Raji (cell line): Measurements from ENCODE around the gene SAE1.

ENCODE experiments used
- POLR2A ChIP-seq: IDR thresholded peaks from 2 replicates; pipeline ENCODE4 v1.6.1; 2011; ENCODE audit warnings: low read depth, low read length, control low read depth; ENCODE audit not compliant: insufficient read depth

SAE1 gene

DNA sequence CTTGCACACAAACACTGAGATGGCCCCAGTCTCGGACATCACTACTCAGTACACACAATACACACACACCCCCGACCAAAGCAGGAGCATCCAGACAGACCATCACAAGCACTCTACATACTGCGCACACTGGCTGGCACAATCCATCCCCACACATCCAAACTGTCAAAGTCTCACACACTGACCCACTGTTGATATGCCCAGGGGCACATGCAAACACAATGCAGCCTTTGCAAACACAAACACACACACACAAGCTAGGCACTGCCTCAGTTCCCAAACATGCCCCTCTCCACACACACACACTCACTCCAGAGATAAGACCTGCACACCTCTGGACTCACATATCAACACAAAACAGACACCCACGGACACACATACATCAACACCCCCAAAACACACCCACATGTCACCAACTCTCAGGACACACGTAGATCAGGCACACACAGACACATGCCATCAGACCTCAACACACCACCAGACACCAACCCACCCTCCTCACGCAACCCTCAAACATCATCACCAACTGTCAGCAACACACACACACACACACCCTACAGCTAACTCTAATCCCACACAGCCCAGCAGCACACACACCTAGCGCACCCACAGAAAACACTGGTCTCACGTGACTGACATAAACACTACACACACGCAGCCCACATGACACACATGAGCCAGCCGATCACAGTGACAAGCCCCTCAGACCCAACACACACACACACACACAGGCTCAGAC lies 98.5 kb downstream of the SAE1 start:
- TF ChIP-seq POLR2A, result no peak; the same call in 1 of the 2 replicates

DNA sequence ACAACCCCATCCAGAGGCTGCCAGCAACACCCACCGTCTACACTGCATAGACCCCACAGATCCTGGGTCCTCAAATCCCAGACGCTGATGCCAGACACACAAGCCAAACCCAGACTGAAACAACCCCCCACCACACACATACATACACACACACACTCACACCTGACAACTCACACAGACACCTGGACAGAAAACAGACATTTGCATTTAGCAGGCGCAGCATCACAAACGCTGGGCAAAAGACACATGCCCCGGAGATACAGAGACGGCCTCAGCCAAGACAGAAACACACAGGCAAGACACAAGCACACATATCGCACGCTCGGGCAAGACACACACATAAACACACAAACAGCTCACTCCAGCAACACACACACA lies 99.0 kb downstream of the SAE1 start:
- TF ChIP-seq POLR2A, result peak; percentile 46

- no peak for TF ChIP-seq POLR2A
Observed at GRCh38 chr19:47230054-47230920, 99.7 kb downstream of the SAE1 start.

GRCh38 chr19:47230921-47231214 lies 100.2 kb downstream of the SAE1 start, which contains the start of gene BBC3:
TSS of gene BBC3 (minus strand) at chr19:47231199. CDS start at chr19:47228431, 2,768 bp downstream.
- TF ChIP-seq POLR2A, result peak; percentile 57; the same call in 1 of the 2 replicates

- TF ChIP-seq POLR2A, result peak; percentile 25
Observed at GRCh38 chr19:47231215-47232054, 100.8 kb downstream of the SAE1 start.

DNA sequence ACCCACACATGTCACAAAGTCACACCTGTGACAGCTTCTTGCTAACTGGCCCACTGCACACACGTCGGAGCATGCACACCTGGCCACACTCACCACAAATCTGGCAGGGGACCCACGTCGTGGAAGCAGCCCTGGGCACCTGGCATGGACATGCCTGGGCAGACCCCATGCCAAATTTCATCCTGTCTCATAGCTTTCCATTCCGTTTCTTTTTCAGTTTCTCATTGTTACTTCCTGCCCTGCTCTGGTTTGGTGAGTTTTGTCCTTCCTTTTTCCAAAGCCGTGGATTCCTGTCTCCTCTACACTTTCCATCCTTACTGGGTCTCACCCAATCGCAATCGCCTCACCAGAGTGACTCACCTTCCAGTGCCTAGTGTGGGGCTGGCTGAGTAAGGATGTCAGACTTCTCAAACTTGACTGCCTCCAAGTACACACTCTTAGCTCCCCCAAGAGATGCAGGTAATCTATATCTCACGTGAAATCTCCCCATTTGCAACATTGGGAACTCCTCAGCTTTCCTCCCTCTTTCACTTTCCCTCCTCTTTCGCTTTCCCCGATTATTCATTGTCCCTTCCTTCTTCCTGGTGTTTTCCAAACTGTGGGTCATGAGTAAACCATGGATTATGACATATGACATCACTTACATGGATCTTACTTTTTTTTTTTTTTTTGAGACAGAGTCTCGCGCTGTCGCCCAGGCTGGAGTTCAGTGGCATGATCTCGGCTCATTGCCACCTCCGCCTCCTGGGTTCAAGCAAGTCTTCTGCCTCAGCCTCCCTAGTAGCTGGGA lies 102.0 kb downstream of the SAE1 start:
- TF ChIP-seq POLR2A, result no peak

DNA sequence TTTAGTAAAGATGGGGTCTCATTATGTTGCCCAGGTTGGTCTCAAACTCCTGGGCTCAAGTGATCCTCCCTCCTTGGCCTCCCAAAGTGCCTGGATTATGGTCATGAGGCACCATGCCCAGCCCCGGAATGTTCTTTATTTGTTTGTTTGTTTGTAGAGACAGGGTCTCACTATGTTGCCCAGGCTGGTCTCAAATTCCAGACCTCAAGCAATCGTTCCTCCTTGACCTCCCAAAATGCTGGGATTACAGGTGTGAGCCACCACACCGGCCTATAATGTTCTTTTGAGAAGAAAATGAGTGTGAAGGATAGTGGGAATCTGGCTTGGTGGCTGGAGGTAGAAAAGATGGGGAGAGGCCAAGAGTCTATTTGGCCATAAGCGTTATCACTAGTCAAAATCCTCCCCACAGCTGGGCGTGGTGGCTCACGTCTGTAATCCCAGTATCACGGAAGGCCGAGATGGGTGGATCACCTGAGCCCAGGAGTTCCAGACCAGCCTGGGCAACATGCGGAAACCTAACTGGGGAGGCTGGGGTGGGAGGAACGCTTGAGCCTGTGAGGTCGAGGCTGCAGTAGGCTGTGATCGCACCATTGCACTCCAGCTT lies 105.5 kb downstream of the SAE1 start:
- TF ChIP-seq POLR2A, result no peak

- no peak for TF ChIP-seq POLR2A
Observed at GRCh38 chr19:47239152-47239551, 108.5 kb downstream of the SAE1 start.

DNA sequence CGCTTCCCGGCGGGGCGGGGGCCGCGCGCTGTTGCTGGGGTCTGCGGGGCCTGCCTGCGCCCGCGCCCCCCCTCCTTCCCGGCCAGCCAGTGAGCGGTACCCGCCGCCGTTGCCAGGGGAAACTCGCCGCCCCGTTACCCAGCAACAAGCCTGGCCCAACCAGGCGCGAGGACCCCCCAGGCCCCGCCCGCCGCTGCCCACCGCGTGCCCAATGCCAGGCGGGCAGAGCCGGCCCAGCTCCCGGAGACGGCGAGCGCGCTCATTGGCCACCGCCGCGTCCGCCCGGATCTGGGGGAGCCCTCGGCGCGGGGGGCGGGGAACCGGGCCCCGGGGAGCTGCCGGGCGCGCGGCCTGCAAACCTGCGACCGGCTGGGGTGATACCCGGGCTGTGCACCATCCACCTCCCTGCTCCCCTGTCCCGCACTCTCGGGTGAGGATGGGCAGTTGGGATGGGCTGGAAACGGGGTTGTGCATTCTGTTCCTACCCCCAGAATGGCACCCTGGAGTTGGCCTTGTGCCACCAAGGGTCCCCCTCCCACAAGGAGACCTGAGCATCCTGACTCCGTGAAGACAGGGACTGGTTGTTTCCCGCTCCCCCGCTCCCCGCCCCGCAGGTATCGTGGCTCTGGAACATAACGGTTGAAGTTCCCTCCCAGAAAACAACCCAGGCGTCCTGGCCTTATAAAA lies 109.1 kb downstream of the SAE1 start:
- 0 out of 2 replicates have a peak, but pooled peaks have one; percentile 14 for TF ChIP-seq POLR2A

DNA sequence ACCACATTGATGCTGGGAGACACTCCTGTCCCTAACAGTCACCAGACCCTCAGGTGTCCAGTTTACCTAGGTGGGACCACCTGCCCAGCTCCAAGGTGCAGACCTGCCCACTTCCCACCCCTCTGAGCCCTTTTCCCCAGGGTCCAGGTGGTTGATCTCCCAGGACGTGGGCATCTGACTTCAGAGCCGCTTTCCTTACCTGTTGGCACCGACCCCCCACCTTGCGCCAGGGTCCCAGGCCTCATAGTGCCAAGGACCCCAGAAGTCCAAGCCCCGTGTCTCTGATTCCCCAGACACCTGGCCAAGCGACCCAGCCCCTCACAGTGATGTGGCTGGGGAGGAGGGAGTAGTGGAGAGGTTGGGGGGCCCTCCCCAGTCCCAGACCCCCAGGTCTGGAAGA lies 109.9 kb downstream of the SAE1 start:
- TF ChIP-seq POLR2A, result no peak

DNA sequence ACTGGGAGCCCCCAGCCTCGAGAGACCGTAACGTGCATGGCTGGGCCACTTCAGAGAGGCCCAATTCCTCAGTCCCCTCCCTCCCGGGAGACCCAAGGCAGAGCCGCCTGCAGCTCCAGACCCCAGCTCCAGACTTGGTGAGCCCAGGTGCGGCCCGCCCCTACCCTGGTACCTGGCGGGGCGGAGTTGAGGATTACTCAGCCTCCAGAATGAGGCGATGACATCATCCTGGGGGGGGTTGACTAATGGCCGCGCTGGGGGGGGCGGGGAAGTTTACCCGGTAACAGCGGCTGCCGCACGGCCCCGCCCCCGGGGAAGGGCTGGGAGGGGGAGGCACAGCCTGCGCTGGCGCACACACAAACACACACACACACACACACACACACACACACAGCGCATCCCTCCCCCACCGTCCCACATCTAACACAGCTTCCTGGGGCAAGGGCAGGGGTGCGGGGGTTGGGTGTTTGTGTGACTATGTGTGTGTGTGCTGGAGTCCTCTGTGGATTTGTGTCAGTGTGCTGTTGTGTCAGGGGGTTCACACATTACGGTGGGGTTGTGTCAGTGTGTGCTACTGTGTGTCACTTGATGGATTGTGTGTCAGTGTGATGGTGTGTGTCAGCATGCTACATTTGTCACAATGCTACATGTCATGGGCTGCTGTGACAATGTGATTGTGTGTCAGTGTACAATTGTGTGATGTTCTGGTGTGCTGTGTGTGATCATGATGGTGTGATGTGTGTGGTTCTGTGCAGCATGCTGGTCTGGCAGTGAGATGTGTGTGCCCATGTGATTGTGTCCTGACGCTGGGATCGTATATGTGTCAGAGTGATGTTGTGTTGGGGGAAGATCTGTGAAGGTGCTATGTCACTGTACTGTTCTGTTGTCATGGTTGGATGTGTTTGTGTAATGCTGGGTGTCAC lies 110.6 kb downstream of the SAE1 start:
- TF ChIP-seq POLR2A, result no peak

GRCh38 chr19:47241919-47242577 lies 111.4 kb downstream of the SAE1 start:
- TF ChIP-seq POLR2A, result peak; percentile 31; the same call in 1 of the 2 replicates
